WERI-Rb-1 (cell line): ENCODE measurements around the gene RAB35.

Source experiments
- DNase-seq: peaks from one replicate; pipeline ENCODE4 v3.0.0-alpha.2; 2020
- H3K27ac ChIP-seq: fragments of 250-450 bp; sonication (Bioruptor Pico); 2 replicates; pipeline ENCODE4 v1.5.1; 2020; ENCODE audit warnings: mild to moderate bottlenecking, moderate library complexity
- H3K27me3 ChIP-seq: fragments of 250-450 bp; sonication (Bioruptor Pico); 2 replicates; pipeline ENCODE4 v1.5.1; 2021; ENCODE audit warnings: mild to moderate bottlenecking, low read depth, moderate library complexity; ENCODE audit not compliant: insufficient read depth, severe bottlenecking
- H3K36me3 ChIP-seq: fragments of 250-450 bp; sonication (Bioruptor Pico); 2 replicates; pipeline ENCODE4 v1.5.1; 2020; ENCODE audit warnings: mild to moderate bottlenecking, moderate library complexity
- H3K4me3 ChIP-seq: 2 replicates; pipeline ENCODE4 v1.5.1; 2011; ENCODE audit warnings: low read depth, mild to moderate bottlenecking, control low read depth, low read length
- H3K9me3 ChIP-seq: fragments of 250-450 bp; sonication (Bioruptor Pico); 2 replicates; pipeline ENCODE4 v1.5.1; 2021; ENCODE audit warnings: mild to moderate bottlenecking, moderate library complexity; ENCODE audit not compliant: severe bottlenecking
- CTCF ChIP-seq: IDR thresholded peaks from 2 replicates; pipeline ENCODE4 v1.5.1; 2011; ENCODE audit warnings: low read depth, mild to moderate bottlenecking, control low read depth, inconsistent platforms, low read length

The RAB35 gene

GRCh38 chr12:120109570-120110267, 6.8 kb downstream of the RAB35 start:
- DNase-seq, result no peak
- TF ChIP-seq CTCF, result no peak
- H3K9me3 ChIP-seq, result no peaks in the 10 kb centered on the region
- H3K27me3 ChIP-seq, result no peaks in the 10 kb centered on the region
- peaks cover 33% of the 10 kb centered on the region for H3K36me3 ChIP-seq
- no peak overlapping the region for H3K27ac ChIP-seq
- no peak overlapping the region for H3K4me3 ChIP-seq

- DNase-seq, result no peak
- H3K27ac ChIP-seq, result no peak overlapping the region
- H3K36me3 ChIP-seq, result peaks cover 36% of the 10 kb centered on the region
- no peak overlapping the region for H3K4me3 ChIP-seq
- TF ChIP-seq CTCF, result no peak
- no peaks in the 10 kb centered on the region for H3K27me3 ChIP-seq
- H3K9me3 ChIP-seq, result no peaks in the 10 kb centered on the region
These were observed 10.4 kb downstream of the RAB35 start for GRCh38 chr12:120106151-120106550.

GRCh38 chr12:120103371-120103770, 13.2 kb downstream of the RAB35 start:
- Histone ChIP-seq H3K27me3 (no peaks in the 10 kb centered on the region), H3K9me3 (no peaks in the 10 kb centered on the region), H3K27ac (no peak overlapping the region), H3K36me3 (peaks cover 55% of the 10 kb centered on the region), H3K4me3 (no peak overlapping the region)
- TF ChIP-seq CTCF, result no peak
- no peak for DNase-seq

GRCh38 chr12:120103044-120103338, 13.6 kb downstream of the RAB35 start:
- peaks cover 59% of the 10 kb centered on the region for H3K36me3 ChIP-seq
- H3K4me3 ChIP-seq, result no peak overlapping the region
- no peaks in the 10 kb centered on the region for H3K27me3 ChIP-seq
- H3K27ac ChIP-seq, result no peak overlapping the region
- no peak for DNase-seq
- TF ChIP-seq CTCF, result no peak
- H3K9me3 ChIP-seq, result no peaks in the 10 kb centered on the region

- Histone ChIP-seq H3K9me3 (no peaks in the 10 kb centered on the region), H3K27ac (no peak overlapping the region), H3K4me3 (no peak overlapping the region), H3K36me3 (peaks cover 62% of the 10 kb centered on the region), H3K27me3 (no peaks in the 10 kb centered on the region)
- DNase-seq, result no peak
- no peak for TF ChIP-seq CTCF
These were observed 14.1 kb downstream of the RAB35 start for GRCh38 chr12:120102189-120103043.
